ENCODE results near the gene PKHD1. TPM values are rescaled to one million over a fixed set of nuclear protein-coding genes. Genes with fewer than 3 reads are reported as not detected.

PKHD1 gene
- total and polyA plus RNA-seq, 2 of the 13 experiments (the other 11 are each of a cell fraction or from before 2014, with no cell fraction given): 0.01 to 0.13 TPM

DNA sequence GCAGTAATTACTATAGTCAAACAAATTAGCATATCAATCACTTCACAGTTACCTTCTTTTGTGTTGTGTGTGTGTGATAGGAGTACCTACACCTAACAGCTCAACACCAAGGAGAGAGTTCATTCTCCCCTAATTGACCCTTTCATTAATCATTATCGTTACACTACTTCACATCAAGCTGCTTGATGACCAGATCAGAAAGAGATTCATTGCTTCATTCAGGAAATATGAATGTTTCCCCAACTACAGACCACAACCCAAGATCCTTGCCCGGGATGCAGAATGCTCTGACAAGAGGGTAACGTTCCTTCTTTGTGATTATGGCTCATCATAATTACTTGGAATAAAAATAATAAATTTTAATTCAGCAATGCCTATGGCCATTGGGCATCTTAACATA is 132.7 kb downstream of the PKHD1 start:
- ChIA-PET CTCF (ENCODE audit: low intra/inter-chr PET ratio, low total read pairs) (no interaction called here), POLR2A (no interaction called here)
- Histone ChIP-seq H3K4me3 (replicated peaks in 1 of 3; ENCODE audit: insufficient read depth in 1 of 3, low read depth in 2 of 3, low read length in 3 of 3) (no peak overlapping the region), H3K9ac (ENCODE audit: insufficient read depth, low read depth, low read length) (no peak overlapping the region), H4K20me1 (ENCODE audit: insufficient read depth, low read length) (no peaks in the 10 kb centered on the region), H3K36me3 (replicated peaks in 1 of 2; ENCODE audit: control insufficient read depth in 1 of 2, insufficient read depth in 2 of 2, low read length in 2 of 2) (no peaks in the 10 kb centered on the region), H3K79me2 (ENCODE audit: insufficient read depth, low read length) (no peaks in the 10 kb centered on the region), H2AFZ (ENCODE audit: low read length) (no peak overlapping the region), H3K4me1 (ENCODE audit: insufficient read depth, low read length) (no peaks in the 10 kb centered on the region), H3K4me2 (ENCODE audit: low read depth, low read length) (no peak overlapping the region), H3K27me3 (ENCODE audit: control insufficient read depth in 1 of 2, insufficient read depth in 2 of 2, low read length in 2 of 2) (no peaks in the 10 kb centered on the region), H3K9me3 (ENCODE audit: low read length) (no peaks in the 10 kb centered on the region), H3K27ac (ENCODE audit: extremely low read length, insufficient read depth, low read length) (no peak overlapping the region)
- intact Hi-C loops (cut with micrococcal nuclease; ENCODE audit: unreplicated experiment) (loop anchor here (5.0 kb wide), 2 partner anchors 112 to 397 kb away; no protein-coding TSS in a partner anchor), in situ Hi-C loops (cut with HindIII; ENCODE audit: extremely low pct_ligation_motif_present, low pct_unique_long_range_greater_than_20kb) (loop anchor here (5.0 kb wide), 2 partner anchors 112 to 1137 kb away; partner anchors contain the start of gene TFAP2B)
- no TSS peak for BruUV-seq (replicated peaks)
- DNase-seq (ENCODE audit: low spot score): no peak
- TF ChIP-seq, protein P1, sequence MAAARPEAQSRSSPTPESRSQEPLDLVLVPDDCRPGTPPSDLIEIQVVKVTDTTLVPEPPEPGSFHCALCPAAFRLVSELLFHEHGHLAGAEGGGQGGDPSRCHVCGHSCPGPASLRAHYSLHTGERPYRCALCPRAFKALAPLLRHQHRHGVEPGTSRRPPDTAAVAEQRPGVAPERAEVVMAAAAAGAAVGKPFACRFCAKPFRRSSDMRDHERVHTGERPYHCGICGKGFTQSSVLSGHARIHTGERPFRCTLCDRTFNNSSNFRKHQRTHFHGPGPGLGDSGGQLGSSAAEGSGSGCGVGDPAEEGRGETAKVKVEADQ (CRISPR knock-in tag; IDR thresholded peaks at IDR 0.05; ENCODE audit: borderline replicate concordance): no peak
- TF ChIP-seq ZNF17 (CRISPR knock-in tag; IDR thresholded peaks at IDR 0.05) (no peak), ZNF652 (CRISPR knock-in tag; IDR thresholded peaks at IDR 0.05; ENCODE audit: borderline replicate concordance, low read depth) (no peak), RNF2 (conservative IDR thresholded peaks at IDR 0.05; ENCODE audit: low read depth) (no peak), ZNF777 (CRISPR knock-in tag; IDR thresholded peaks at IDR 0.05) (no peak), ZNF564 (CRISPR knock-in tag; IDR thresholded peaks at IDR 0.05) (no peak), HOXA7 (CRISPR knock-in tag; IDR thresholded peaks at IDR 0.05) (no peak), ZMYM4 (CRISPR knock-in tag; IDR thresholded peaks at IDR 0.05) (no peak), ZNF431 (CRISPR knock-in tag; IDR thresholded peaks at IDR 0.05; ENCODE audit: borderline replicate concordance, low read depth) (no peak)
- TF ChIP-seq, protein P2, sequence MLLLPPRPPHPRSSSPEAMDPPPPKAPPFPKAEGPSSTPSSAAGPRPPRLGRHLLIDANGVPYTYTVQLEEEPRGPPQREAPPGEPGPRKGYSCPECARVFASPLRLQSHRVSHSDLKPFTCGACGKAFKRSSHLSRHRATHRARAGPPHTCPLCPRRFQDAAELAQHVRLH (CRISPR knock-in tag; IDR thresholded peaks at IDR 0.05; ENCODE audit: borderline replicate concordance, low read depth): no peak
- TF ChIP-seq, protein P3, sequence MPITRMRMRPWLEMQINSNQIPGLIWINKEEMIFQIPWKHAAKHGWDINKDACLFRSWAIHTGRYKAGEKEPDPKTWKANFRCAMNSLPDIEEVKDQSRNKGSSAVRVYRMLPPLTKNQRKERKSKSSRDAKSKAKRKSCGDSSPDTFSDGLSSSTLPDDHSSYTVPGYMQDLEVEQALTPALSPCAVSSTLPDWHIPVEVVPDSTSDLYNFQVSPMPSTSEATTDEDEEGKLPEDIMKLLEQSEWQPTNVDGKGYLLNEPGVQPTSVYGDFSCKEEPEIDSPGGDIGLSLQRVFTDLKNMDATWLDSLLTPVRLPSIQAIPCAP (CRISPR knock-in tag; IDR thresholded peaks at IDR 0.05; ENCODE audit: low read depth): no peak
- TF ChIP-seq, protein P4, sequence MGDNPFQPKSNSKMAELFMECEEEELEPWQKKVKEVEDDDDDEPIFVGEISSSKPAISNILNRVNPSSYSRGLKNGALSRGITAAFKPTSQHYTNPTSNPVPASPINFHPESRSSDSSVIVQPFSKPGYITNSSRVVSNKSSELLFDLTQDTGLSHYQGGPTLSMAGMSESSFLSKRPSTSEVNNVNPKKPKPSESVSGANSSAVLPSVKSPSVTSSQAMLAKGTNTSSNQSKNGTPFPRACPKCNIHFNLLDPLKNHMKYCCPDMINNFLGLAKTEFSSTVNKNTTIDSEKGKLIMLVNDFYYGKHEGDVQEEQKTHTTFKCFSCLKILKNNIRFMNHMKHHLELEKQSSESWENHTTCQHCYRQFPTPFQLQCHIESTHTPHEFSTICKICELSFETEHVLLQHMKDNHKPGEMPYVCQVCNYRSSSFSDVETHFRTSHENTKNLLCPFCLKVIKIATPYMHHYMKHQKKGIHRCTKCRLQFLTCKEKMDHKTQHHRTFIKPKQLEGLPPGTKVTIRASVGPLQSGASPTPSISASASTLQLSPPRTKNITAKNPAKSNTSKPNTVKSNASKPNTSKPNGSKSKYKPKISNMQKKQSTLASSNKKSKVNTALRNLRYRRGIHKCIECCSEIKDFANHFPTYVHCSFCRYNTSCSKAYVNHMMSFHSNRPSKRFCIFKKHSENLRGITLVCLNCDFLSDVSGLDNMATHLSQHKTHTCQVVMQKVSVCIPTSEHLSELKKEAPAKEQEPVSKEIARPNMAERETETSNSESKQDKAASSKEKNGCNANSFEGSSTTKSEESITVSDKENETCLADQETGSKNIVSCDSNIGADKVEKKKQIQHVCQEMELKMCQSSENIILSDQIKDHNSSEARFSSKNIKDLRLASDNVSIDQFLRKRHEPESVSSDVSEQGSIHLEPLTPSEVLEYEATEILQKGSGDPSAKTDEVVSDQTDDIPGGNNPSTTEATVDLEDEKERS (CRISPR knock-in tag; IDR thresholded peaks at IDR 0.05): no peak
- WGBS (ENCODE audit: low lambda C conversion rate): under 1% methylated on average over 3 of the region's 3 CpGs
- no peak for ATAC-seq
- no peak for FAIRE-seq

Measured in HepG2 (cell line).